Diencephalon (tissue), 1 donor: ENCODE data around the gene DDIT4L. TPM values are rescaled to one million over a fixed set of nuclear protein-coding genes. Genes with fewer than 3 reads are reported as not detected.

Source experiments
- total RNA-seq: library from RNA; depleted of rRNA; stranded (reverse); fragments of >200 nt; gene quantifications from one replicate; pipeline ENCODE4 v1.2.3, GENCODE V29; 2014

Gene DDIT4L, protein sequence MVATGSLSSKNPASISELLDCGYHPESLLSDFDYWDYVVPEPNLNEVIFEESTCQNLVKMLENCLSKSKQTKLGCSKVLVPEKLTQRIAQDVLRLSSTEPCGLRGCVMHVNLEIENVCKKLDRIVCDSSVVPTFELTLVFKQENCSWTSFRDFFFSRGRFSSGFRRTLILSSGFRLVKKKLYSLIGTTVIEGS
- total RNA-seq: 3.7 TPM

GRCh38 chr4:100189820-100190642 lies at the start of gene DDIT4L:
Gene DDIT4L, minus strand, starts transcription at chr4:100190468. Its CDS starts 485 bp downstream, at chr4:100189983.

Other genes starting within 250 kb of the DDIT4L start
- gene DNAJB14, start 243.8 kb downstream of the DDIT4L start, total RNA-seq: 96.0 TPM
- 132 TPM for gene H2AZ1, start 240.2 kb downstream of the DDIT4L start, total RNA-seq